ENCODE measurements around the gene GMIP.

DNA sequence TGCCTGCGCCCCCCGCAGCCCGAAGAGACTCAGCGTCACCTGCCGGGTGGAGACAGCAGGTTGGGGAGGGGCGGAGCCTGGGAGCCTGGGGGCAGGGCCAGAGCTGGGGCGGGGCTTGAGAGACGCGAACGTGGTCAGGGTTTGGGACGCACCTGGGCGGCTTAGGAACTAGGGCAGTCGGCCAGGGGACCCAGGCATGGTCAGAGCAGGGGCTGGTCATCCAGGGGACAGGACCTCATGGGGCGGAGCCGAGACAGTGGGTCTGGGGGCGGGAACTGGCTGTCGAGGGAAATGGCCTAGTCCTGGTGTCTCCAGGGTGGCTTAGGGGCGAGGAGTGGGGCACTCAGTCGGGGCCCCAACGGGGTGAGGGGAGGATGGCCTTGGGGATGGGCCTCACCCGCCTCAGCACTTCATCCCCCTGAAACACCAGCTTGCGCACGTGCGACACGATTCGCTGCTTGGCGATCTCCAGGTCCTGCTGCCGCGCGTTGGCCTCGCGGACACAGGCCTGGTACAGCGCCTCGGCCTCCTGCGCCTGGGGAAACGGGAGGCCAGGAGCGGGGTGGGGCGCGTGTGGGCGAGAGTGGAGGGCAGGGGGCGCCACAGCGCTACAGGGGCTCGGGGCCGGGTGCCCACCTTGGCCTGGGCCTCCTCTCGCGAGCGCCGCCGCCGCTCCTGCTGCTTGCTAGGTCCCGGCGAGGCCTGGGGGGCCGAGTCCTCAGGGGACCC is 5.8 kb downstream of the GMIP start:
- TF ChIP-seq, protein P1, sequence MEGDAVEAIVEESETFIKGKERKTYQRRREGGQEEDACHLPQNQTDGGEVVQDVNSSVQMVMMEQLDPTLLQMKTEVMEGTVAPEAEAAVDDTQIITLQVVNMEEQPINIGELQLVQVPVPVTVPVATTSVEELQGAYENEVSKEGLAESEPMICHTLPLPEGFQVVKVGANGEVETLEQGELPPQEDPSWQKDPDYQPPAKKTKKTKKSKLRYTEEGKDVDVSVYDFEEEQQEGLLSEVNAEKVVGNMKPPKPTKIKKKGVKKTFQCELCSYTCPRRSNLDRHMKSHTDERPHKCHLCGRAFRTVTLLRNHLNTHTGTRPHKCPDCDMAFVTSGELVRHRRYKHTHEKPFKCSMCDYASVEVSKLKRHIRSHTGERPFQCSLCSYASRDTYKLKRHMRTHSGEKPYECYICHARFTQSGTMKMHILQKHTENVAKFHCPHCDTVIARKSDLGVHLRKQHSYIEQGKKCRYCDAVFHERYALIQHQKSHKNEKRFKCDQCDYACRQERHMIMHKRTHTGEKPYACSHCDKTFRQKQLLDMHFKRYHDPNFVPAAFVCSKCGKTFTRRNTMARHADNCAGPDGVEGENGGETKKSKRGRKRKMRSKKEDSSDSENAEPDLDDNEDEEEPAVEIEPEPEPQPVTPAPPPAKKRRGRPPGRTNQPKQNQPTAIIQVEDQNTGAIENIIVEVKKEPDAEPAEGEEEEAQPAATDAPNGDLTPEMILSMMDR (IDR thresholded peaks at IDR 0.05), result no peak
- TF ChIP-seq POLR2A (IDR thresholded peaks at IDR 0.05), result no peak
